ENCODE measurements around the gene RYR1. TPM values are rescaled to one million over a fixed set of nuclear protein-coding genes. Genes with fewer than 3 reads are reported as not detected.
"Not testable (repeated sequence)": the region's sequence is repeated elsewhere in the genome, so short reads cannot be mapped to it uniquely, and the experiment has no call there.

Gene RYR1
- total RNA-seq, 1 donor from 2014 or later: 1.3 TPM

DNA sequence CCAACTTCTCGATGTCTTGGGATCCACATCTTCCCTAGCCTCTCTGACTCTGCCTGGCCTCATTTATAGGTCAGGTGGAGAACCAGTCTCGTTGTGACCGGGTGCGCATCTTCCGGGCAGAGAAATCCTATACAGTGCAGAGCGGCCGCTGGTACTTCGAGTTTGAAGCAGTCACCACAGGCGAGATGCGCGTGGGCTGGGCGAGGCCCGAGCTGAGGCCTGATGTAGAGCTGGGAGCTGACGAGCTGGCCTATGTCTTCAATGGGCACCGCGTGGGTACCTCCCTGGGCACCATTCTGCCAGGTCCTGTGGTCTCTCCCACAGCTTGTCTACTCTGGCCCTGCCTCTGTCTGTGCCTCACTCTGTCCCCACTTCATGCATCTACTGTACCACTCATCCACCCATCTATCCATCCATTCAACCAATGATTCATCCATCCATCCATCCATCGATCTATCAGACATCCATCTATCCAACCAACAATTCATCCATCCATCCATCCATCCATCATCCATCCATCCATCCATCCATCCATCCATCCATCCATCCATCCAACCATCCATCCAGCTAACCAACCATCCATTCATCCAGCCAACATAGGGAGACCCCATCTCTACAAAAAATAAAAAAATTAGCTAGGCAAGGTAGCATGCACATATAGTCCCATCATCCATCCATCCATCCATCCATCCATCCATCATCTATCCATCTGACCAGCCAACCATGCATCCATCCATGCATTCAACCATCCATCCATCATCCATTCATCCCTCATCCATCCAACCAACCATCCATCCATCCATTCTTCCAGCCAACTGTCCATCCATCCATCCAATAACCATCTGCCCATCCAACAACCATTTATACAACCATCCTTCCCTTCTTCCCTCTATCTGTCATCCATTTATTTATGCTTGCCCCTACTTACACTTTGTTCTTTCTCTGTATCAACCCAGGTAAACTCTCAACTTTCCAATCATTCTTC, 34.3 kb downstream of the RYR1 start:
- H3K36me3 Mint-ChIP-seq (ENCODE audit: low read depth, unreplicated experiment): no peaks in the 10 kb centered on the region
- peaks cover 7% of the 10 kb centered on the region for H3K27me3 Mint-ChIP-seq (ENCODE audit: unreplicated experiment)
- H3K4me3 Mint-ChIP-seq (ENCODE audit: unreplicated experiment): no peak overlapping the region
- no peak for TF ChIP-seq CTCF (IDR thresholded peaks at IDR 0.05; ENCODE audit: unreplicated experiment)
- DNase-seq (ENCODE audit: low spot score): no peak
- no peak overlapping the region for H3K27ac Mint-ChIP-seq (ENCODE audit: unreplicated experiment)
- no peaks in the 10 kb centered on the region for H3K4me1 Mint-ChIP-seq (ENCODE audit: unreplicated experiment)
- H3K9me3 Mint-ChIP-seq (ENCODE audit: unreplicated experiment): no peaks in the 10 kb centered on the region

DNA sequence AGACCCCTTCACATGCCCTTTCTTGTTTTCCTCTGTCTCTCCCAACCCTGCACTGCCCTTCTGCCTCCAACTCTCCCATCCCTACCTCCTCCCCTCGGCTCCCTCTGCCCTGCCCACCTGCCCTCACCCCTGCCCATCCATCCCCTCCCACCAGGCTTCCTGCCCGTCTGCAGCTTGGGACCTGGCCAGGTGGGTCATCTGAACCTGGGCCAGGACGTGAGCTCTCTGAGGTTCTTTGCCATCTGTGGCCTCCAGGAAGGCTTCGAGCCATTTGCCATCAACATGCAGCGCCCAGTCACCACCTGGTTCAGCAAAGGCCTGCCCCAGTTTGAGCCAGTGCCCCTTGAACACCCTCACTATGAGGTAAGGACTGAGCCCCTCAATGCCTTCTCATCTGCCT, 35.7 kb downstream of the RYR1 start:
- no peaks in the 10 kb centered on the region for H3K36me3 Mint-ChIP-seq (ENCODE audit: low read depth, unreplicated experiment)
- no peak overlapping the region for H3K4me3 Mint-ChIP-seq (ENCODE audit: unreplicated experiment)
- no peak overlapping the region for H3K27ac Mint-ChIP-seq (ENCODE audit: unreplicated experiment)
- no peaks in the 10 kb centered on the region for H3K4me1 Mint-ChIP-seq (ENCODE audit: unreplicated experiment)
- no peak for TF ChIP-seq CTCF (IDR thresholded peaks at IDR 0.05; ENCODE audit: unreplicated experiment)
- peaks cover 7% of the 10 kb centered on the region for H3K27me3 Mint-ChIP-seq (ENCODE audit: unreplicated experiment)
- DNase-seq (ENCODE audit: low spot score): no peak
- H3K9me3 Mint-ChIP-seq (ENCODE audit: unreplicated experiment): no peaks in the 10 kb centered on the region

DNA sequence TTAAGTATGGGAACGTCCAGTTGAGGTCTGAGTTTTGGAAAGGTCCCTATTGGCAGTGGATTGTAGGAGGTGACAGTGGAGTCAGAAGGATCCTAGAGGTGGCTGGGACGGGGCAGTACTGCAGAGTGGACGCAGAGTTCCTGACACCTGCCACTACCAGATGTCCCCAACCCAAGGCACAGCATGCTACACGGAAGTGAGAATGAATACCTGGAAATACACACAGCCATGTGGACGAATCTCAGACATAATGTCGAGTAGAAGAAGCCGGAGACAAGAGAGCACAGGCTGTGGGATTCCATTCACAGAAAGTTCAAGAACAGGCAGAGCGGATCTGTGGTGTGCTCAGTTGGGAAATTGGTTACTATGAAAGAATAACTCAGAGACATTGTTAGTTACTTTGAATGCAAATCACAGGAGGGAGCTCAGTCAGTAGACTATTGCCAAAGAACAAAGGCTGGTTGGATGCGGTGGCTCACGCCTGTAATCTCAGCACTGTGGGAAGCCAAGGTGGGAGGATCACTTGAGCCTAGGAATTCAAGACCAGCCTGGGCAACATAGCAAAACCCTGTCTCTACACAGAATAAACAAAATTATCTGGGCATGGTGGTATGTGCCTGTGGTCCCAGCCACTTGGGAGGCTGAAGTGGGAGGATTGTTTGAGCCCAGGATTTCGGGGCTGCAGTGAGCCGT, 37.4 kb downstream of the RYR1 start:
- TF ChIP-seq CTCF (IDR thresholded peaks at IDR 0.05; ENCODE audit: unreplicated experiment): no peak
- DNase-seq (ENCODE audit: low spot score): no peak
- H3K27ac Mint-ChIP-seq (ENCODE audit: unreplicated experiment): no peak overlapping the region
- H3K4me1 Mint-ChIP-seq (ENCODE audit: unreplicated experiment): no peaks in the 10 kb centered on the region
- no peak overlapping the region for H3K4me3 Mint-ChIP-seq (ENCODE audit: unreplicated experiment)
- H3K27me3 Mint-ChIP-seq (ENCODE audit: unreplicated experiment): peaks cover 4% of the 10 kb centered on the region
- no peaks in the 10 kb centered on the region for H3K36me3 Mint-ChIP-seq (ENCODE audit: low read depth, unreplicated experiment)
- H3K9me3 Mint-ChIP-seq (ENCODE audit: unreplicated experiment): no peaks in the 10 kb centered on the region

DNA sequence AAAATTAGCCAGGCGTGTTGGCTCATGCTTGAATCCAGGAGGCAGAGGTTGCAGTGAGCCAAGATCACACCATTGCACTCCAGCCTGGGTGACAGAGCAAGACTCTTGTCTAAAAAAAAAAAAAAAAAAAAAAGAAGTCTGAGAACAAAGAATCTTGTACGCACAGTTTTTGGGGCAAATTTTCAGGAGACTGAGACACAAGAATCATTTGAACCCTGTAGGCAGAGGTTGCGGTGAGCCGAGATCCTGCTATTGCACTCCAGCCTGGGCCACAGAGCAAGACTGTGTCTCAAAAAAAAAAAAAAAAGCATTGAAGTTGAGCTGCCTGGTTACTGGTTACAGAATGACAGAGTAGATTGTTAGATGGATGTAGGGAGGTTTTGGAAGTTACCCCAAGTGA, 39.2 kb downstream of the RYR1 start:
- DNase-seq (ENCODE audit: low spot score); H3K4me3 Mint-ChIP-seq (ENCODE audit: unreplicated experiment); H3K4me1 Mint-ChIP-seq (ENCODE audit: unreplicated experiment); H3K9me3 Mint-ChIP-seq (ENCODE audit: unreplicated experiment); H3K27ac Mint-ChIP-seq (ENCODE audit: unreplicated experiment); H3K27me3 Mint-ChIP-seq (ENCODE audit: unreplicated experiment); H3K36me3 Mint-ChIP-seq (ENCODE audit: low read depth, unreplicated experiment): not testable (repeated sequence)

GRCh38 chr19:38473201-38473600, 39.7 kb downstream of the RYR1 start:
- H3K9me3 Mint-ChIP-seq (ENCODE audit: unreplicated experiment): no peaks in the 10 kb centered on the region

More at GRCh38 chr19:38473201-38473600, 39.7 kb downstream of the RYR1 start:
- Mint-ChIP-seq H3K4me1 (ENCODE audit: unreplicated experiment) (no peaks in the 10 kb centered on the region), H3K36me3 (ENCODE audit: low read depth, unreplicated experiment) (no peaks in the 10 kb centered on the region), H3K4me3 (ENCODE audit: unreplicated experiment) (no peak overlapping the region), H3K27ac (ENCODE audit: unreplicated experiment) (no peak overlapping the region), H3K27me3 (ENCODE audit: unreplicated experiment) (no peaks in the 10 kb centered on the region)
- no peak for TF ChIP-seq CTCF (IDR thresholded peaks at IDR 0.05; ENCODE audit: unreplicated experiment)
- no peak for DNase-seq (ENCODE audit: low spot score)
